HT-29 (cell line): Measurements from ENCODE around the gene PAF1. TPM values are rescaled to one million over a fixed set of nuclear protein-coding genes. Genes with fewer than 3 reads are reported as not detected.

Source experiments
- DNase-seq: peaks from one replicate; pipeline ENCODE4 v3.0.0-alpha.2; 2015; ENCODE audit warnings: low spot score
- total RNA-seq: library from RNA; depleted of rRNA; stranded (reverse); fragments of >200 nt; shearing (Covaris generic); gene quantifications from 2 replicates; pipeline ENCODE4 v1.2.3, GENCODE V29; 2014

Gene PAF1
- total RNA-seq, 1 experiment from 2014 or later = 109 TPM

DNA sequence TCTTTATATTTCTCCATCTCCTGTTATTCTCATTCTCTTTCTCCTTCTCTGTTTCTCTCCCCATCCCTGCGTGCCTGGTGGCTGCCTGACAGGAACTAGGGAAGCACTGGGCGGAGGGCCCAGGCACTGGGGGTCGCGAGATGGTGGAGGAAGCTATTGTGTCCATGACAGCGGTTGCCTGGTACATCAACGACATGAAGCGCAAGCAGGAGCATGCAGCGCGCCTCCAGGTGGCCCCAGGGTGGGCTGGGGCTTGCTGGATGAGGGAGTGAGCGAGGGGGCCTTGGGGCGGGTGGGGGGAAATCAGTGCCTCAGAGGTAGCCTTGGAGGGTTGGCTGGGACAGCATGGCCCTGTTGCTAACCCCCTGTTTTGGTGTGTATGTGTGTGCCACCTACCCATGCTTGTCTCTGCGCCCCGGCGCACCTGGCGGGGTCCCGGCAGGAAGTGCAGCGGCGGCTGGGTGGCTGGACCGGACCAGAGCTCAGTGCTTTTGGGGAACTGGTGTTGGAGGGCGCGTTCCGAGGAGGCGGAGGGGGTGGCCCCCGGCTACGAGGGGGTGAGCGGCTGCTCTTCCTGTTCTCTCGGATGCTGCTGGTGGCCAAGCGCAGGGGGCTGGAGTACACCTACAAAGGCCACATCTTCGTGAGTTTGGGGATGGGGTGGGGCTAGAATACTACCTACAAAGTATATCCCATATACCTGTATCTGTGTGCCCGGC, 26.7 kb upstream of the PAF1 start:
- DNase-seq = no peak

DNA sequence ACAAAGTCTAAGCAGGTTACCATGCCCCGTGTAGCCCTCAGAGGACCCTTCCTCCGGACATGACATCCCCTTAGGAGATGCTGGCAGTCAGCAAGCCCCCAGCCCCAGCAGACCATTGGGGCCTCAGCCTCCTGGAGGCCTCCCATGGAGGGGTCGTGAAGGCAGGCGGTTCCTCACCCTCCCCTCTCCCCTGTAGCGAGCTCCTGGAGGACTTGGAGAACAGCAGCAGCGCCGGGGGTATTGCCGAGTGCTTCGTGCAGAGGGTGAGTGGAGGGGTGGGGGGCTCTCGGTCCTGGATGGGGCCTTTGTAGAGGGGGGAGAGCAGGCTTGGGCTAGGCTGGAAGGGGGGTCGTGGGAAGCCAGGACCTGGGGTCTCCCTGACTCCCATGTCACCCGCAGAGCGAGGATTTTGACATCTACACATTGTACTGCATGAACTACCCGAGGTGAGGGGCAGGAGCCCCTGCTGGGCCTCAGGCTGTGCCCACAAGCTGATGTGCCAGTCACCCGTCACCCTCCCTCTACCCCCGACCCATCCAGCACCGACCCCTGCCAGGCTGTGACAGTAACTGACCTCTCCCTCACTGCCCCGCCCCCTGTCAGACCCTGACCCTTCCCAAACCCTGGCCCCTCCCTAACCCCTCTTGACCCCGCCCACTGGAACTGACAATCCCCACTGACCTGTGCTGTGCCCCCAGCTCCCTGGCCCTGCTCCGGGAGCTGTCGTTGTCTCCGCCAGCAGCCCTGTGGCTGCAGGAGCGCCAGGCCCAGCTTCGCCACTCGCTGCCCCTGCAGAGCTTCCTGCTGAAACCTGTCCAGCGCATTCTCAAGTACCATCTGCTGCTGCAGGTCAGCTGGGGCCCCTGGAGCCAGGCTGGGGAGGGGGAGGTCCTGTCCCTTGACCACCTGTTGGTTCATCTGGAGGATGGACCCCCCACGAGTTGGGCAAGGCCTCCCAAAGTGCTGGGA, 25.5 kb upstream of the PAF1 start:
- no peak for DNase-seq

DNA sequence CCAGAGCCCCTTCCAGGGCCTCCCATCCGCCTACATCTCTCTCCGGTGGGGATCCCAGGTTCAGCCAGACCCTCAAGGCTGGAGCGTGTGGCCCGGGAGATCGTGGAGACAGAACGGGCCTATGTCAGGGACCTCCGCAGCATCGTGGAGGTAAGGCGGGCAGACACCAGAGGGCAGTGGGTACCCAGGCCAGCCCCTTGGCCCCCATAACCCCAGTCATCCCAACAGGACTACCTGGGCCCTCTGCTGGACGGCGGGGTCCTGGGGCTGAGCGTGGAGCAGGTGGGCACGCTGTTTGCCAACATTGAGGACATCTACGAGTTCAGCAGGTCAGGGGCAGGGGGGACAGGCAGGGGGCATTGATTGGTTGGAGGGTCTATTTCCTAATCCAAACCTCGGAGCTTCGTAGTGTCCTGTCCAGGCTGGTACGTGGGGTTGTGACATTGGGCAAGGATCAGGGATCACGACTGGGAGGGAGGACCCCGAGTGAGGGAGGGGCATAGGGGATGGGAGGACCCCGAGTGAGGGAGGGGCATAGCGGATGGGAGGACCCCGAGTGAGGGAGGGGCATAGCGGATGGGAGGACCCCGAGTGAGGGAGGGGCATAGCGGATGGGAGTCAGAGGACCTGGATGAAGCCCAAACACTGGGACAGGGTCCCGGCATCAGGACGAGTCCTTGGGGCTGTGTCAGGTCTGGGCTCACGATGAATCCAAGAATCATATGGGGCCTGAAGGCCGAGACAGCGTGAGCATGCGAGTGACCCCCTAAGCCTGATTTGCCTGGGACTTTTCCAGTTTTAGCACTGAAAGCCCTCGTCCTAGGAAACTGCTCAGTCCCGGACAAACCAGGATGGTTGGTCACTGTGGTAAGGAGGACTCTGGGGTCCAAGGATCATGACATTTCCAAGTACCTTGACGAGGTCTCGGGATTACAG, 24.5 kb upstream of the PAF1 start:
- no peak for DNase-seq

DNA sequence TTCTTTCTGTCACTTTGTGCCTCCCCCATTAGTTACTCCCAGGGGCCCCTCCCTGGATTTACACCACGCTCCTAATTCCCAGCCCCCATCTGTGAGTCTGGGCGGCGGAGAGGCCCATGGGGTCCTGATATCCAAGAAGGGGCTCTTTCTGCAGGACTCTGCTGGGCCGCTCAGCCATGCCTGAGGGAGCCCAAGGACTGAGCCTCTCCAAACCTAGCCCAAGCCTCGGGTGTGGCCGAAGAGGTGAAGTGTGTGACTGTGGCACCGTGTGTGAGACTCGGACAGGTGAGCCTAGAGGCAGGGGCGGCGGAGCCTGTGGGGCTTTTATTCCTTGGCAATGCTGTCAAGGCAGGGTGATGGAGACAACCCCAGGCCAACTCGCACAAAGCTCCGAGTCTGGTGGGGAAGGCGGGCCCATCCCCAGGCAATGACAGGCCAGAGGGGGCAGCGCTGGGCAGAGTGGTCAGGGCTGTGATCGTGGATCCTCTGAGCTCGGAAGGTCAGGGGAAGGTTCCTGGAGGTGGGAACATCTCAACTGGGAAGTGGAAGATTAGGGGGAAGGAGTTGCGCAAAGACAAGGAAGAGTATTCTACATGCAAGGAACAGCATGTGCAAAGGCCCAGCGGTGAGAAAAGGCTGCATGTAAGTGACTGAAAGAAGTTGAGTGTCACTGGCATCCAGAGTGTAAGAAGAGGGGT, 23.2 kb upstream of the PAF1 start:
- no peak for DNase-seq

DNA sequence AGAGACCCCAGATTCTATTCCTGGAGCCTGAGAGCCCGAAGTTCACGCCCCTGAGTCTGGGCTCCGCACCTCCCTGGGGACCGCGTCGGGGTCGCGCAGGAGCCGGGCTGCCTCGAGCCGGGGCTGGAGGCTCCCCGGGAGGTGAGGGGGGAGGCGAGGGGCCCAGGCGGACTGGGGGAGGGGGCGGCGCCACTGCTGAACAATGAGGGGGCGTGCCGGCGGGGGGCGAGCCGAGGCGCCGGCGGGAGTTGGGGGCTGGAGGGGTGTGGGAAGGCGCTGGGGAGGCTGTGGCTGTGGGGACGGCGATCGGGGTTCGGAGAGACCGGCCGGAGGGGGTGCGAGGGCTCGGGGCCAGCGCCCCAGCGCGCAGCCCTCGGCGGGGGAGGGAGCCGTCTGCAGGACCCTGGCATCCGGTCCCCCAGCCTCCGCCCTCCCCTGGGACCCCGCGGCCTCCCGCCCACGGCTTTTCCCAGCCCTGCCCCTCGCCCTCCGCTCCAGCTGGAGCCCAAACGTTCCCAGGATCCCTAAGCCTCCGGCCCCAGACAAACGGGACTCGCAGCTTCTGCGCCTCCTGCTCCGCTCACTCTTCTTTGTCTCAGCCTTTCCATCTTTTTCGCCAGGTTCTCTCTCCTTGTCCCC, 22.5 kb upstream of the PAF1 start:
- no peak for DNase-seq

DNA sequence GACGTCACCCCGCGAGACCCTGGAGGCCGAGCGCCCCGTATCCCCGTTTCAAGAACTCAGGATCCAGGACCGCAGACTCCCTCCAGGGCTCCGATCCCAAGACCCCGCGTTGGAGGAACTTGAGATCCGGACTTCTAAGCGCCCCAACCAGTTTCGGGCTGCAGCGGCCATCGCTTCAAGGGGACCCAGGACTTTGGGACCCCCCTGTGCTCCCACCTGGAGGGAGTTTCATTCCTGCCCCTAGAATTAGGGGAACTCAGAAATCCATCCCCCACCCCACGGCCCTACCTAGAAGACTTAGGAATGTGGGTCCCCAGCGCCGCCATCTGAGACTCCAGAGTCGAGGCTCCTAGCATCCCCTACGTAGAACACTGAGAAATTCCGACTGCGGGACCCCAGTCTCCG, 22.0 kb upstream of the PAF1 start:
- no peak for DNase-seq

DNA sequence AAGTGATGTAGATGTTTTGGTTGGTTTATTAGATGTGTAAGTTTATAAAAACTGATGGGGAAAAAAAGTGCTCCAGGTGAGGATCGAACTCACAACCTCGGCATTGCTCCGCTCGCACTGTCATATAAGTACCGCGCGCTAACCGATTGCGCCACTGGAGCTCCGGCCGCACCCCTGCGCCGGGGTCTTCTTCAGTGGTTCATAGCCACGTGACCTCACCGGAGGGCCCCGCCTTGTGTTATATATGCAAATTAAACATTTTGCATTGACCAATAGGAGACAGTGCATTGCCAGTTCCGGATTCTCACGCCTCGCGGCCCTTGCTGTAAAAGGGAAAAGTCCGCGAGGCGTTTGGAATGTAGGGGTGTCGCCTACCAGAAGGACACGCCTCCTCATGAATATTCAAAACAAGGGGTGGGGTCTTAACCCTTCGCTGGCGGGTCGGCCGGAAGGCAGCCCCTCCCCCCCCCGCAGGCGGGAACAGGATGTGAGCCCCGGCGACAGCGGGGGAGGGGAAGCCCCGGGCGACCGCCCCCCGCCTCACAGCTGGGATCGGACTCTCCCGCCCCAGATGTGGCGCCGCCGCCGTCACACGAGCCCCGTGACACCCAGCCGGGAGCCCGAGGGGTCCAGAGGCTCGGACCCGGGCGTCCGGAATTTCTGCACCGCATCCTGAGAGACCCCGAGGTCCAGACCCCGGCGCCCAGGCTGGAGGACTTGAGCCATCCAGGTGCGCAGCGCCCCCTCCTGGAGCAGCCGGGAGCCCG, 21.4 kb upstream of the PAF1 start, which contains the start of gene PLEKHG2:
Gene PLEKHG2, plus strand, starts transcription at position 570 of the 767 bp plus-strand sequence. CDS start 1,418 bp downstream, outside the sequence.
- DNase-seq = peak; percentile 100

DNA sequence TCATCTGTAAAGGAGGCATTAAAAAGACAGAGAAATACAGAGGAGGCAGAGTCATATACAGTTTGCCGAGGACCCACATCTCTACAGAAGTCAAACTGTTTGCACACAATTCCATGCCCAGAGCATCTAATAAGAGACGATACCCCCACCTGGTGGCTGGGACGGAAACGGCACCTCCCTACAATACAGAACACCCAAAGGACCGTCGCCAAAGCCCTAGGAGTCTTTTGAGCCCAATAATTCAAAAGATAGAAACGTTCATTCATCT, 20.9 kb upstream of the PAF1 start:
- DNase-seq = peak; percentile 100

DNA sequence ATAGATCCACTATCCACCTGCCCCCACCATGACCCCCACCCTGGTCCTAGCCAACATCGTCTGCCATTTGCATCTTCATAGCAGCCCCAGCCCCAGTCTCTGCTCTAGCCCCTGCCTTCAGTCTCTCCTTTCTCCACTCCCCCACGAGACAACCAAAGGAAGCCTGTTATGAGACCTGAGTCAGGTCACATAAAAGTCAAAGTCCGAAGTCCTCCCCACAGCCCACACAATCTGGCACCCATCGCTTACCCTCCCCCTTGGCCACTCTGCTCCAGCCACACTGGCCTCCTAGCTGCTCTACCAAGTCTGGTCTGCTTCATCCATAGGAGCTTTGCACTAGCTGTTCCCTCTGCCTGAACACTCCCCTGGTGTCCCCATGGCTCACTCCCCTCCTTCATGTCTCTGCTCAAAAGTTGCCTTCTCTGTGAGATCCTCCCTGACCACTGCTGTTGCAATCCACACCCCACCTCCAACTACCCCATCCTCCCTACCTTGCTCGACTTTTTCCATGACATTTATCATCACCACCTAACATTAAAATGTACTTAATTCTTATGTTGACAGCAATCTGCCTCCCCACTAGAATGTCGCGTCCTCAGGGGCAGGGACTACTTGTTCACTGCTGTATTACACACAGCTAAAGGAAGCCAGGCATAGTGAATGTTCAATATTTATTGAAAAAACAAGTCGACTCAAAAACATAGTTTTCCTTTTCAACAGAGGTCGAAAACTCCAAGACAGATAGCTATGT, 20.4 kb upstream of the PAF1 start:
- peak; percentile 91 for DNase-seq

DNA sequence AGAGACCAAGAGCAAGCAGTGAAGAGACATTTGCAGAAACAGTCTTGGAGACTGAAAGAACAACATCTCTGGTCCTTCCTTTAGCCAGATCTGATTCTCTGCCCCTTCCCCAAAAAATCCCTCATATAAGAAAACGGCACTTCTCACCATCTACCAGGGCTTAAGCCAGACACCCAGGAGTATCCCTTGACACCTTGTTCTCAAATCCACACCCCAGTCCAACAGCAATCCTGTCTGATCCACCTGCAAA, 19.9 kb upstream of the PAF1 start:
- DNase-seq = no peak

DNA sequence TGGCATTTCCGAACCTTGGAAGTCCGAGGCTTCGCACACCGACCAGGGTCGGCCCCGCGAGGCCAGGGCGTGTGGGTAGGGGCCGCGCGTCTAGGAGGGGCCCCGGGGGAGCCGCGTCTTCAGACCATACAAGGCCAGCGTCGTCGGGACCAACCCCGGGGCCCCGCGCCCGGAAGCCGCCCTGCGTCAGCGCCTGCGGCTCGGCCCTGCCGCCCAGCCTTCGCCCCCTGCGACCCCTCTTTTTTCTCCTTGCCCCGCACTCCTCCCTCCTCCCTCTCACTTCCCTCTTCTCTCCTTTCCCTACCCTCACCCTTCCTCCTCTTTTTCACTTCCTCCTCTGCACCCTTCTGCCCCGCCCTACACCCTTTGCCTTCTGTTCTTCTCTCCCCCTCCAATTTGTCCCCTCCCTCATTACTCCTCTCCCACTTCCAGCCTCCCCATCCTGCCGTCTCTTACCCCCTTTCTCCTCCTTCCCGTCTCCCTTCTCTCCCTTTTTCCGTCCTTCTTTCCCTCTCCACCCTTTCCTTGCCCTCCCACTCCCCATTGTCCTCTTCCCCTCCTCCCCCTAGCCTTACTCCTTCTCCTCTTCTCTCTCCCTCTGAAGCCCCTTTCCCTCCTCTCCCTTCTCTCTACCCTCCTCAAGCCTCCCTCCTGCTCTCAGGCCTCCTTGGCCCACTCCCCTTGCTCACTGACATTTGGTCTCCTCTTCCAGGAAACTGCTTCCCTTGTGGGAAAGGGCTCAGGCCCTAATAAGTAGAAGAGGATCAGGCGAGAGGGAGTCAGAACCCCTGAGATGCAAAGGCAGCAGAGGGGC, 19.3 kb upstream of the PAF1 start:
- peak; percentile 81 for DNase-seq

DNA sequence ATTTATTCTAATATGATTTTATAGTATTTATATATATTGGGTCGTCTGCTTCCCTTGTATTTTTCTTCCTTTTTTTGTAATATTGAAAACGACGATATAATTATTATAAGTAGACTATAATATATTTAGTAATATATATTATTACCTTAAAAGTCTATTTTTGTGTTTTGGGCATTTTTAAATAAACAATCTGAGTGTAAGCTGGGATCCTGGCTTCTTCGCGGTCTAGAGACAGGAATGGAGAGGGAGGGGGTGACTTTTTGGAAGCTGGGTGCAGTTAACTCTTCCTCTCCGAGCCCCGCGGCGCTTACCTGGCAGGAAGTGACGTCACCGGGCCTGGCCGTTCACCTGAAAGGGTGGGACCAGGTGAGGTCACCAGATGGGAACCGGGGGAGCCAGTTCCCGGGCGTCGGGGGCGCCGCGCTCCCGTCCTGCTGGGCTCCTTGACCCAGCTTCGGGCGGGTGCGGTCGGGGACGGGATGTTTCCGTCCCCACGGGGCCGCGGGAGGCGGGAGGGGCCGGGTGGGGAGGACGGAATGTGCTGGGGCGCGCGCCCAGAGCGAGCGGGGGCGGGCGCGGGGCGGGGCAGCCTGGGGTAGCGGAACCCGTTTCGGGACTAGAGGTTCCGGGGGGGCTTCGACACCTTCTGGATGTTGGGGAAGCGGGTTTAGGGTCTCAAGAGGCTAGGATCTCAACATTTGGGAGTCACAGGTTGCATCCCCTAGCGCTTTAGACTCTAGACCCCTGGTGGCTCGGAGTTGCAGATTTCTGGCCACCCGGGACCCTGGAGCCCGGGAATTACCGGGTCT, 18.5 kb upstream of the PAF1 start:
- DNase-seq = peak; percentile 99

DNA sequence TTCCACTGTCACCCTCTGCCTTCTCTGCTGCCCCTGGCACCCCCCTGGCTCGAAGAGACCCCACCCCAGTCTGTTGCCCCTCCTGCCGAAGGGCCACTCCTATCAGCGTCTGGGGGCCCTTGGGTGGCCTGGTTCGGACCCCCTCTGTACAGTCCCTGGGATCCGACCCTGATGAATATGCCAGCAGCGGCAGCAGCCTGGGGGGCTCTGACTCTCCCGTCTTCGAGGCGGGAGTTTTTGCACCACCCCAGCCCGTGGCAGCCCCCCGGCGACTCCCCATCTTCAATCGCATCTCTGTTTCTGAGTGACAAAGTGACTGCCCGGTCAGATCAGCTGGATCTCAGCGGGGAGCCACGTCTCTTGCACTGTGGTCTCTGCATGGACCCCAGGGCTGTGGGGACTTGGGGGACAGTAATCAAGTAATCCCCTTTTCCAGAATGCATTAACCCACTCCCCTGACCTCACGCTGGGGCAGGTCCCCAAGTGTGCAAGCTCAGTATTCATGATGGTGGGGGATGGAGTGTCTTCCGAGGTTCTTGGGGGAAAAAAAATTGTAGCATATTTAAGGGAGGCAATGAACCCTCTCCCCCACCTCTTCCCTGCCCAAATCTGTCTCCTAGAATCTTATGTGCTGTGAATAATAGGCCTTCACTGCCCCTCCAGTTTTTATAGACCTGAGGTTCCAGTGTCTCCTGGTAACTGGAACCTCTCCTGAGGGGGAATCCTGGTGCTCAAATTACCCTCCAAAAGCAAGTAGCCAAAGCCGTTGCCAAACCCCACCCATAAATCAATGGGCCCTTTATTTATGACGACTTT, 17.7 kb upstream of the PAF1 start:
- no peak for DNase-seq

DNA sequence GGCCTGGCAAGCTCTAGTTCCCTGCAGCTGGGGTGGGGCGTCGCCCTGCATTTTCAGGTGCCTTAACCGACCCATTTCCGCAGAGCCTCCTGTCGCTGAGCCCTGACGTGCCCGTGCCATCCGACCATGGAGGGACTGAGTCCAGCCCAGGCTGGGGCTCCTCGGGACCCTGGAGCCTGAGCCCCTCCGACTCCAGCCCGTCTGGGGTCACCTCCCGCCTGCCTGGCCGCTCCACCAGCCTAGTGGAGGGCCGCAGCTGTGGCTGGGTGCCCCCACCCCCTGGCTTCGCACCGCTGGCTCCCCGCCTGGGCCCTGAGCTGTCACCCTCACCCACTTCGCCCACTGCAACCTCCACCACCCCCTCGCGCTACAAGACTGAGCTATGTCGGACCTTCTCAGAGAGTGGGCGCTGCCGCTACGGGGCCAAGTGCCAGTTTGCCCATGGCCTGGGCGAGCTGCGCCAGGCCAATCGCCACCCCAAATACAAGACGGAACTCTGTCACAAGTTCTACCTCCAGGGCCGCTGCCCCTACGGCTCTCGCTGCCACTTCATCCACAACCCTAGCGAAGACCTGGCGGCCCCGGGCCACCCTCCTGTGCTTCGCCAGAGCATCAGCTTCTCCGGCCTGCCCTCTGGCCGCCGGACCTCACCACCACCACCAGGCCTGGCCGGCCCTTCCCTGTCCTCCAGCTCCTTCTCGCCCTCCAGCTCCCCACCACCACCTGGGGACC, 16.9 kb upstream of the PAF1 start:
- peak; percentile 94 for DNase-seq

DNA sequence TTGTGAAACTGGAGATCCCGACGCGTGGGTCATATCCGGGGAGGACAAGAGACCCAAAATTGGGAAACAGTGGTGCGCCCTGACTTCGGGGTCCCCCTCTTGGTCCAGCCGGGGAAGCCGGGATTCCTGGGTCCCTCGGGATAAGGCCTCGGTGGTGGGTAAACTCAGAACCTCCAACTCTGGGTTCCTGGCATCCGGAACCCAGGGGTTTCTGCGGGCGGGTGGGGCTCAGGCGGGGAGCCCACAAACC, 16.4 kb upstream of the PAF1 start:
- no peak for DNase-seq

DNA sequence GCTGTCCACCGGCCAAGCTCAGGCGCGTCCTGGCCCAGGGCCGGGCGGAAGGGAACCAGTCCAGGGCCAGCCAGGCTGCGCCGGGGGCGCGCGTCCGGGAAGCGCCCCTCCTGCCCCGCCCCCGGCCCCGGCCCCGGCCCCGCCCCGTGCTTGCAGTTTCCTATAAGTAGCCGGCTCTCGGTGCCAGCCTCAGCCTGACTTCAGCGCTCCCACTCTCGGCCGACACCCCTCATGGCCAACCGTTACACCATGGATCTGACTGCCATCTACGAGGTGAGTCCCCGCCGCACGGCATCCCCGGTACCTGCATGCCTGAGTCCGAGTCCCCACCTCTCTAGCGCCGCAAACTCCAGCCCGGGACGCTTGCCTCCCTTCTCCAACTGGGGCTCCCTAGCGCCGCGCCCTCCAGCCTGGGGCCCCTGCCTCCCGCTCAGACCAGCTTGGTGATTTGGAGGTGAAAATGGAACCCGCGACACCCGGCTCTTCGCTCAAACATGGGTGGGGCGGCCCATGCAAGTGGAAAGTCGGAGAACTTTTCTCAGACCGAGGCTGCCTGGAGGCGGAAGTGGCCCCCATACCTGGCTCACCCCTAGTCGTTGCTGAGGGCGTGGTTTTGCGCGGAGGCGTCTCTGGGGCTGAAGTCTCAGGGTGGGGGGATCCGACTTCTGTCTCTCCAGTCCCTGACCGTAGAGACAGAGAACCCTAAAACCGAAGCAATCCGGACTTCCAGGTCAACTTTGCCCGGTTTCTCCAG, 15.9 kb upstream of the PAF1 start, which contains the start of gene ZFP36:
Gene ZFP36, plus strand, starts transcription at position 192 of the 754 bp plus-strand sequence. Its CDS starts 58 bp downstream, at position 250.
- peak; percentile 95 for DNase-seq
